Esophagus (tissue), 2 donors: ENCODE results near the gene TOR1A. TPM values are rescaled to one million over a fixed set of nuclear protein-coding genes. Genes with fewer than 3 reads are reported as not detected.
A peak's percentile ranks its signal among the peaks of the same experiment; 100 is the strongest.
"Not testable (repeated sequence)": the region's sequence is repeated elsewhere in the genome, so short reads cannot be mapped to it uniquely, and the experiment has no call there.

Experiments
- H3K27ac ChIP-seq, 2 donors: one replicate each; pipeline ENCODE4 v1.5.1; 2013; ENCODE audit warnings: low read depth in 2 of 2, mild to moderate bottlenecking in 2 of 2, inconsistent platforms in 1 of 2, low read length in 1 of 2, moderate library complexity in 1 of 2
- H3K27me3 ChIP-seq, 2 donors: one replicate each; pipeline ENCODE4 v1.6.1; 2013; ENCODE audit warnings: low read length in 2 of 2, control low read depth in 1 of 2, mild to moderate bottlenecking in 1 of 2; ENCODE audit not compliant: insufficient read depth in 2 of 2, control insufficient read depth in 1 of 2
- H3K36me3 ChIP-seq, 2 donors: one replicate each; pipeline ENCODE4 v1.6.1; 2013; ENCODE audit warnings: low read length in 1 of 2; ENCODE audit not compliant: control insufficient read depth in 2 of 2, insufficient read depth in 2 of 2
- H3K4me1 ChIP-seq, 2 donors: one replicate each; pipeline ENCODE4 v1.6.1; 2013; ENCODE audit warnings: low read length in 1 of 2; ENCODE audit not compliant: control insufficient read depth in 2 of 2, insufficient read depth in 2 of 2
- H3K4me3 ChIP-seq, 2 donors: one replicate each; pipeline ENCODE4 v1.5.1; 2013; ENCODE audit warnings: low read length in 2 of 2, mild to moderate bottlenecking in 2 of 2, low read depth in 1 of 2, moderate library complexity in 1 of 2
- H3K9me3 ChIP-seq, 2 donors: one replicate each; pipeline ENCODE4 v1.6.1; 2013; ENCODE audit warnings: mild to moderate bottlenecking in 2 of 2, low read depth in 1 of 2, low read length in 1 of 2, moderate library complexity in 1 of 2; ENCODE audit not compliant: control insufficient read depth in 2 of 2, insufficient read depth in 1 of 2
- WGBS, 2 donors: extraction: QIAGEN DNeasy Blood & Tissue Kit; methylation state at CpG; one replicate each; pipeline ENCODE4 v1.1.7; 2013; 5-methylcytosine and 5-hydroxymethylcytosine counted together
- polyA plus RNA-seq, 2 donors: library from polyadenylated mRNA; stranded (reverse); fragments of 200-250 nt; gene quantifications; one replicate each; pipeline ENCODE4 v1.2.3, GENCODE V29; 2013
- donor health status: healthy with polysubstance abuse.
- donor health status: Bipolar disorder and iron deficiency.

TOR1A gene
- polyA plus RNA-seq, 2 donors: 9.8 to 15.8 TPM

DNA sequence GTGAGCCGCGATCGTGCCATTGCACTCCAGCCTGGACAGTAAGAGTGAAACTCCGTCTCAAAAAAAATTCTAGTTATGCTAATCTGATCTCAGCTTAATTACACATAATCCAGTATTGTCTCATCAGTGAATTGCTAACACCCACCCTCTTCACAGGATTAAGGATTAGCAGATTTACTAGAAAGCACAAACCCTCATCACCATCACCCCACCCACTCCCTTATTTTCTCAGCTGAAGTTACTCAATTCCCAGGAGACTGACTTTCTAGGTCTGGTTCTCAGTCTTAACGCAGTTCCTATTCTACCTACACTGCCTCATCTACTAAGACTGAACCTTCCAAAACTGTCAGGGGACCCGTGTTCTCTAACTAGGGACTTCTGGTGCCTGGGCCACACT, 12.0 kb downstream of the TOR1A start:
- 80 to 89% methylated on average over 6 of the region's 6 CpGs for WGBS, 2 donors
- Histone ChIP-seq H3K4me3 (no peak overlapping the region), H3K4me1 (no peaks in the 10 kb centered on the region), H3K27me3 (no peaks in the 10 kb centered on the region), H3K27ac (no peak overlapping the region), H3K36me3 (peaks cover 4 to 36% of the 10 kb centered on the region in 2 donors), H3K9me3 (no peaks in the 10 kb centered on the region)

DNA sequence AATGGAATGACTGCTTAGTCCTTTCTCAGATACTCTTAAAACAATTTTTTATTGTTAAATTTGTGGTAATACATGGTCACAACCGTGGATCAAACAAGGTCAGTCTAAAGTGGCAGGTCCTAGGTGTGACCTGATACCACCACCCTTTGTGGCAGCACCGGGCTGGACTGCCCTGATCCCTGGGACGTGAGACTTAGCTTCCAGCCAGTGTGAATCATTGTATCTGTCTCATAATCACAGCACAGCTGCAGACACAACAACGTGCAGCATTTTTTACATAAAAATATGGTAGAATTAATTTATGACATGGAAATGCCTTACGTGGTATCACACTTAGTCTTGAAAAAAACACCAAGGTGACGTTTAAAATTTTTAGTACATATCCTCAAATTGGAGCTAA, 13.1 kb downstream of the TOR1A start:
- 64 to 80% methylated on average over 6 of the region's 6 CpGs for WGBS, 2 donors
- peaks cover 4 to 30% of the 10 kb centered on the region in 2 donors for H3K36me3 ChIP-seq
- H3K27ac ChIP-seq: no peak overlapping the region

DNA sequence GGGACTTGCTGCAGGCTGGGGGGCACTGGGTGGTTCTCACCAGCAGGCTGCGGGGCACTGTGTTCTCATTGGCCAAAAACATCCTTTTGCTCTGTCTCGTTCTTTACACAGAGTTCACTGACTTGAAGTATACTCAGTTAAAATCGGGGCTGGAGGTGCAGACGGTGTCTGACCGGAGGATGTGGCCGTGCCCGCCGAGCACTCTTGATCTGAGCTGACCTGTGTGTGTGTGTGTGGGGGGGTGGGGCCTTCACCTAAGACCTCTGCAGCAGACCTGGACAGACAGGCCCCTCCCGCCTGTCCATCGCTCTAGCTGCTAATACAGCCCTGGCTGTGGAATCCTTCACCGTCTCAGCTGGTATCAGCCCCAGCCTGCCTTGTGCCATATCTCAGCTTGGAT, 13.8 kb downstream of the TOR1A start:
- H3K36me3 ChIP-seq: peaks cover 4 to 24% of the 10 kb centered on the region in 2 donors
- 86 to 91% methylated on average over 11 of the region's 11 CpGs for WGBS, 2 donors
- no peaks in the 10 kb centered on the region for H3K4me1 ChIP-seq
- H3K9me3 ChIP-seq: no peaks in the 10 kb centered on the region
- no peak overlapping the region for H3K4me3 ChIP-seq
- no peaks in the 10 kb centered on the region for H3K27me3 ChIP-seq
- no peak overlapping the region for H3K27ac ChIP-seq

More for the DNA sequence above, 13.1 kb downstream of the TOR1A start:
- Histone ChIP-seq H3K9me3 (no peaks in the 10 kb centered on the region), H3K4me1 (no peaks in the 10 kb centered on the region), H3K4me3 (no peak overlapping the region), H3K27me3 (no peaks in the 10 kb centered on the region)

DNA sequence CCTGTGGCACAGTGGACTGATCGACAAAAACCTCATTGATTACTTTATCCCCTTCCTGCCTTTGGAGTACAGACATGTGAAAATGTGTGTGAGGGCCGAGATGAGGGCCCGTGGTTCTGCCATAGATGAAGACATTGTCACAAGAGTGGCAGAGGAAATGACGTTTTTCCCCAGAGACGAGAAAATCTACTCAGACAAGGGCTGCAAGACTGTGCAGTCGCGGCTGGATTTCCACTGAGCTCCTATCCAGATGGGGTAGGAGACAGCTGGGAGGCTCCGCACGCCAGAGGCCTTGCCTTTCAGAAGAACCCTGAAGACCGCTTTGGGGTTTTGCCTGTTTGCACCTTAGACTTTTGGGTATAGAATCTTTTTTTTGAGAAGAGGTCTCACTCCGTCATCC, 14.6 kb downstream of the TOR1A start:
- H3K27me3 ChIP-seq: no peaks in the 10 kb centered on the region
- peaks cover 4 to 21% of the 10 kb centered on the region in 2 donors for H3K36me3 ChIP-seq
- H3K27ac ChIP-seq: no peak overlapping the region
- 86% methylated on average over 11 of the region's 11 CpGs for WGBS, 2 donors
- H3K4me1 ChIP-seq: no peaks in the 10 kb centered on the region
- no peaks in the 10 kb centered on the region for H3K9me3 ChIP-seq
- no peak overlapping the region for H3K4me3 ChIP-seq

DNA sequence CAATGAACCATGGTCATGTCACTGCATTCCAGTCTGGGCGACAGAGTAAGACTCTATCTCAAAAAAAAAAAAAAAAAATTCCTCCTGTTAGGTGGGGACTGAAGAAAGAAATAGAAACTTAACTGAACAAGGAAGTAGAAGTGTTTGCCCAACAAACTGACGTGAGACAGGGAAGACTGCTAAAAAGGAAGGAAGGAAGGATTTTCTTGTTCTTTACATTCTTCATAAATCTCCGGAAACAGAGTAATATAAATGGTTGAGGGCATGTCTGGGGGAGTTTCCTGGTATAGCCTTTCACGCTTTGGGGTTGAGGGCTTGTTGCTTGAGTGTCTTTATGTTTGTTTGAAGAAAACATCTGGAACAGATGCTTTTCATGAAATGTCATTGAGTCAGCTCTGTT, 17.9 kb downstream of the TOR1A start:
- peaks cover 0 to 15% of the 10 kb centered on the region in 2 donors for H3K36me3 ChIP-seq
- H3K4me3 ChIP-seq: no peak overlapping the region
- no peaks in the 10 kb centered on the region for H3K27me3 ChIP-seq
- peaks cover 2 to 6% of the 10 kb centered on the region in 2 donors for H3K4me1 ChIP-seq
- 64 to 78% methylated on average over 4 of the region's 4 CpGs for WGBS, 2 donors
- no peak overlapping the region for H3K27ac ChIP-seq
- no peaks in the 10 kb centered on the region for H3K9me3 ChIP-seq

DNA sequence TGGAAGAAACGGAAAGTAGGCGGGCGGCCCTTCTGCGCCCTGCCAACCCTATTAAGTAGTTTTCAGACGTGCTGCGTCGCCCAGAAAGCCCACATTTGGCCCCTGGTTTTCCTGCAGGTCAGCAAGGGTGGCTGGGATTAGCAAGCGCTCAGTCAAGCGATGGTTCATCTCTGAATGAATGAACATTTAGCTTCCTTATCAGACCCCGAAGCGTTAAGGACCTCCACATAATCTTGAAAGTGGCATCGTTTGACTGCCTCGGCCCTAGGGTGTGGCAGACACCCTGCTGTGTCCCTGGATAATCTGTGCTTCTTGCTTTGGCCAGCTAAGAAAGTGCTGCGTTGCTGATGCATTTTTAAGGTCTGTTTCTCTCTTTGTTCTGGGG, 20.3 kb downstream of the TOR1A start:
- Histone ChIP-seq H3K27ac (peak overlapping the region; percentile 78 to 93), H3K4me3 (peak overlapping the region; percentile 74 to 98)
- 0 to 2% methylated on average over 14 of the region's 14 CpGs for WGBS, 2 donors

DNA sequence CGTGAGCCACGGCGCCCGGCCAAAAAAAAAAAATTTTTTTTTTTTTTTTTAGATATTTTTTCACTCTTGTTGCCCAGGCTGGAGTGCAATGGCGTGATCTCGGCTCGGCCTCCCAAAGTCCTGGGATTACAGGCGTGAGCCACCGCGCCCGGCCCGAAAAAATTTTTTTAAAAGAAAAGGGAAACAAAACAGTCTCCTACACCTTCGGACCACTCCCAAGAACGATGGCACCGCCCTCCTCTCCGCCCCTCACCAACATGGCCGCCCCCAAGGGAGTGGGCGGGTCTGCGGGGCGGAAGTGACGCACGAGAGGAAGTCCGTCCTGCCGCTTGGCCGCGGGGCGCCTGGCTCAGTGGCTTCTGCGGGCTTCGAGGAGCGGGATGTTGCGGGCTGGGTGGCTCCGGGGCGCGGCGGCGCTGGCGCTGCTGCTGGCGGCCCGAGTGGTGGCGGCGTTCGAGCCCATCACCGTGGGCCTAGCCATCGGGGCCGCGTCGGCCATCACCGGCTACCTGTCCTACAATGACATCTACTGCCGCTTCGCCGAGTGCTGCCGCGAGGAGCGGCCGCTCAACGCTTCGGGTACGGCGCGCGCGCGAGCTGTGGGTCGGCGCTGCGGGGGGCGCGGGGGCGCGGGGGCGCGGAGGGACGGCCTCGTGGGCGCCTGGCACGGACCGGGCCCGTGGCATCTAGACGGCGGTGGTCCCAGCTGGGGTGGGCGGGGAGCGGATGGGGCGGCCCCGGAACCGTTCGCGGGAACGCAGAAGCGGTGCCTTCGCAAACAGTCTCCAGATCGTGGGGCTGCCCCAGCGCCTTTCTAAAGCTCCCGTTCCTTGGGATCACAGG, 20.9 kb downstream of the TOR1A start, which contains the start of gene TOR1B:
TOR1B (plus strand) TSS at position 352 of the 843 bp plus-strand sequence; CDS start at position 381, 29 bp downstream.
- H3K4me3 ChIP-seq: peak within 1 kb of the TSS; percentile 74 to 98
- peaks cover 2 to 6% of the 10 kb centered on the region in 2 donors for H3K4me1 ChIP-seq
- no peaks in the 10 kb centered on the region for H3K27me3 ChIP-seq
- H3K36me3 ChIP-seq: no peaks in the 10 kb centered on the region
- no peaks in the 10 kb centered on the region for H3K9me3 ChIP-seq
- WGBS, 2 donors: 0 to 1% methylated on average over 77 to 93 of the region's 93 CpGs
- H3K27ac ChIP-seq: peak within 1 kb of the TSS; percentile 78 to 93

More for the DNA sequence above, 20.3 kb downstream of the TOR1A start:
- no peaks in the 10 kb centered on the region for H3K36me3 ChIP-seq
- H3K4me1 ChIP-seq: peaks cover 2 to 6% of the 10 kb centered on the region in 2 donors
- H3K9me3 ChIP-seq: no peaks in the 10 kb centered on the region
- H3K27me3 ChIP-seq: no peaks in the 10 kb centered on the region

DNA sequence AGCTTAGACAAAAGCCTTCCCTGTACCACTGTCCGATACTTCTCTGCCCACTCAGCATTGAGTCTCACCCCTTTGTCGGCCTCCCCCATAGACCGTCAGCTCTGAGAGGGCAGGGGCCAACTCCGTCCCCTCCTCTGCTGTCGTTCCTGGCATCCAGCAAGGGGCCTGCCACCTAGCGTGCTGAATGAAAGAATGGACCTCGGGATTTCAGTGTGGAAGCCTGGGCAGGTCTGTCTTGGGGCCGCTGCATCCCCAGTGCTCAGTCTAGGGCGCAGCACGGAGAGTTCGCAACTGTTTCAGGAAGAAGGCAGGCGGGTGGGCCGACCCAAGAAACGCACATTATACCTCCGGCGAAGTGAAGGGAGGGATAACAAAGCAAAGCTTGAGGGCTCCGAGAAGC, 22.4 kb downstream of the TOR1A start:
- H3K4me1 ChIP-seq: peaks cover 2 to 6% of the 10 kb centered on the region in 2 donors
- H3K4me3 ChIP-seq: no peak overlapping the region
- no peaks in the 10 kb centered on the region for H3K36me3 ChIP-seq
- no peak overlapping the region for H3K27ac ChIP-seq
- H3K9me3 ChIP-seq: no peaks in the 10 kb centered on the region
- H3K27me3 ChIP-seq: no peaks in the 10 kb centered on the region
- WGBS, 2 donors: 81 to 86% methylated on average over 17 of the region's 17 CpGs

DNA sequence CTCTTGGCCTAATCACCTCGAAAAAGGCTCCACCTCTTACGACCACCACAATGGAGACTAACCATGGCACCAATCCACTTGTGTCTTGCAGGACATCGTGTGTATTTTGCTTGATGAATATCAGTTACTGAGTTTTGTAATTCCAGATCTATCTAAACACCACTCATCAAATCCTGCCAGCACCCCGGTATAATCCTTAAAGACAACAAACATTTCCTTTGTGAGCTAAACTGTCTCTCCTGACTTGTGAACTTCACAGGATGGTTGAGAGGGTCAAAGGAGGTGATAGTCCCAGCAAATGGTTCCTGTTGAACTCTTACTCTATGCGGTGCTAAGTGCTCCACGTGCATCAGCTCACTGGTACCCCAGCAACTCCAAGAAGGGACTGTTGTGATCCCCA, 25.0 kb downstream of the TOR1A start:
- H3K36me3 ChIP-seq: no peaks in the 10 kb centered on the region
- H3K4me3 ChIP-seq: no peak overlapping the region
- no peak overlapping the region for H3K27ac ChIP-seq
- no peaks in the 10 kb centered on the region for H3K9me3 ChIP-seq
- 48 to 52% methylated on average over 6 of the region's 6 CpGs for WGBS, 2 donors
- no peaks in the 10 kb centered on the region for H3K27me3 ChIP-seq
- H3K4me1 ChIP-seq: peaks cover 2 to 3% of the 10 kb centered on the region in 2 donors

DNA sequence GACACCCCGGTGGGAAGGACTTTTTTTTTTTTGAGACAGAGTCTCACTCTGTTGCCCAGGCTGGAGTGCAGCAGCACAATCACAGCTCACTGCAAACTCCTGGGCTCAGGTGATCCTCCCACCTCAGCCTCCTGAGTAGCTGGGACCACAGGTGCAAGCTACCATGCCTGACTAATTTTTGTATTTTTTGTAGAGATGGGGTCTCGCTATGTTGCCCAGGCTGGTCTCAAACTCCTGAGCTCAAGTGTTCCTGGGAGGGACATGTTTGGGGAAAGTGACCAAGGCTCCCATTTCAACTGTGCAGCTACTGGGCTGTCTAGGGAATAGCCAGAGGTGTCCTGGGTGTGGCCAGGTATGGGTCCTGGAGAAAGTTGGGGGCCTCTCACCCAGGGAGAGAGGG, 27.9 kb downstream of the TOR1A start:
- not testable (repeated sequence) for H3K9me3 ChIP-seq, H3K4me1 ChIP-seq
- WGBS, 2 donors: 69 to 71% methylated on average over 2 of the region's 2 CpGs

More for the DNA sequence above, 27.9 kb downstream of the TOR1A start:
- not testable (repeated sequence) for H3K27me3 ChIP-seq, H3K27ac ChIP-seq, H3K4me3 ChIP-seq, H3K36me3 ChIP-seq
